ENCODE measurements around the gene RNF223. TPM values are rescaled to one million over a fixed set of nuclear protein-coding genes. Genes with fewer than 3 reads are reported as not detected.
"Not testable (repeated sequence)": the region's sequence is repeated elsewhere in the genome, so short reads cannot be mapped to it uniquely, and the experiment has no call there.

Gene RNF223
- total RNA-seq, 1 donor from 2014 or later = 0.10 TPM

GRCh38 chr1:1069711-1070676 is 4.1 kb downstream of the RNF223 start:
- no peaks in the 10 kb centered on the region for H3K9me3 Mint-ChIP-seq
- H3K27me3 Mint-ChIP-seq (ENCODE audit: insufficient read depth) = peaks cover 3% of the 10 kb centered on the region
- H3K36me3 Mint-ChIP-seq (ENCODE audit: low read depth) = no peaks in the 10 kb centered on the region
- H3K27ac Mint-ChIP-seq = no peak overlapping the region
- DNase-seq (ENCODE audit: low spot score) = no peak
- intact Hi-C loops (cut with micrococcal nuclease) = loop anchor here (2.0 kb wide), 1 partner anchor 29 kb away; no protein-coding TSS in a partner anchor
- no peak overlapping the region for H3K4me3 Mint-ChIP-seq
- H3K4me1 Mint-ChIP-seq (ENCODE audit: low read depth) = peaks cover 7% of the 10 kb centered on the region

- Mint-ChIP-seq H3K4me3 (peak overlapping the region; percentile 76), H3K27me3 (ENCODE audit: insufficient read depth) (peaks cover 3% of the 10 kb centered on the region)
- intact Hi-C loops (cut with micrococcal nuclease) = loop anchor here (2.0 kb wide), 1 partner anchor 28 kb away; no protein-coding TSS in a partner anchor
Measured at GRCh38 chr1:1069056-1069710, 4.9 kb downstream of the RNF223 start.

GRCh38 chr1:1068517-1069055 is 5.5 kb downstream of the RNF223 start:
- Mint-ChIP-seq H3K27ac (no peak overlapping the region), H3K4me1 (ENCODE audit: low read depth) (peaks cover 7% of the 10 kb centered on the region), H3K36me3 (ENCODE audit: low read depth) (no peaks in the 10 kb centered on the region), H3K4me3 (peak overlapping the region; percentile 53), H3K9me3 (no peaks in the 10 kb centered on the region), H3K27me3 (ENCODE audit: insufficient read depth) (peaks cover 3% of the 10 kb centered on the region)
- intact Hi-C loops (cut with micrococcal nuclease) = loop anchor here (2.0 kb wide), 1 partner anchor 28 kb away; no protein-coding TSS in a partner anchor
- DNase-seq (ENCODE audit: low spot score) = peak; percentile 31

More at GRCh38 chr1:1069056-1069710, 4.9 kb downstream of the RNF223 start:
- no peaks in the 10 kb centered on the region for H3K9me3 Mint-ChIP-seq
- H3K36me3 Mint-ChIP-seq (ENCODE audit: low read depth) = no peaks in the 10 kb centered on the region
- peak; percentile 84 for DNase-seq (ENCODE audit: low spot score)
- H3K4me1 Mint-ChIP-seq (ENCODE audit: low read depth) = peaks cover 7% of the 10 kb centered on the region
- no peak overlapping the region for H3K27ac Mint-ChIP-seq

DNA sequence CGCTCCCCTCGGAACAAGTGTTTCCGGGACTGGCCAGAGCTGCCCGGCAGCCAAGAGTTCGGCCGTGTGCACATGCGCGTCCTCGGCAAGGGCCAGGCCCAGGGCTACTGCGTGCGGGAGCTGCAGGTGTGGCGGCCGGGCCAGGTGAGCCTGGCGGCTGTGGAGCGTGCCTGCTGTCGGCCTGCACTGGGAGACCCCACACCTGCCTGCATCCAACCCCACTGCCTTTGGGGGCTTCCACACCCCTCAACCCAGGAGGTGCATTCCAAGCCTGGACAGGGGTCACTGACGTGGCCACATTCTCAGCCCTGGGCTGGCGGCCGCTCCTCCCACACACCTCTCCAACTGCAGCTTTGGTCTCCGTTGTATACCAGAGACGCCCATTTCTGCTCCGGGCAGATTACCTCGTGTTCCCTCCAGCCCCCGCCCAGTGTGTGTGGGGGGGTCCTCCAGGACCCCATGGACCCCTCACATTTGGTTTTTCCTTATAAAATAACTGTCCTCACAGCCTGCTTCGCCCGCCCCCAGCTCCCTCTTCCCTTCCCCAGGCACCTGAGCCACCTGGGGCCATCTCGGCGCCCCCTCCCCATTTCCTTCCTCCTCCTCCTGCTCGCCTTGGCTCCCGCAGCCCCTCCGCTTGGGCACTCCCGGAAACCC is 6.1 kb downstream of the RNF223 start:
- Mint-ChIP-seq H3K36me3 (ENCODE audit: low read depth) (no peaks in the 10 kb centered on the region), H3K4me1 (ENCODE audit: low read depth) (peaks cover 7% of the 10 kb centered on the region), H3K27ac (no peak overlapping the region), H3K27me3 (ENCODE audit: insufficient read depth) (peaks cover 3% of the 10 kb centered on the region), H3K4me3 (peak overlapping the region; percentile 53), H3K9me3 (no peaks in the 10 kb centered on the region)
- intact Hi-C loops (cut with micrococcal nuclease) = loop anchor here (2.0 kb wide), 1 partner anchor 27 kb away; no protein-coding TSS in a partner anchor
- no peak for DNase-seq (ENCODE audit: low spot score)

GRCh38 chr1:1067284-1067859 is 6.7 kb downstream of the RNF223 start:
- no peak for DNase-seq (ENCODE audit: low spot score)
- no peak overlapping the region for H3K4me3 Mint-ChIP-seq
- no peaks in the 10 kb centered on the region for H3K36me3 Mint-ChIP-seq (ENCODE audit: low read depth)
- H3K9me3 Mint-ChIP-seq = no peaks in the 10 kb centered on the region
- peaks cover 7% of the 10 kb centered on the region for H3K4me1 Mint-ChIP-seq (ENCODE audit: low read depth)
- H3K27me3 Mint-ChIP-seq (ENCODE audit: insufficient read depth) = peaks cover 3% of the 10 kb centered on the region
- intact Hi-C loops (cut with micrococcal nuclease) = no loop called here
- no peak overlapping the region for H3K27ac Mint-ChIP-seq

DNA sequence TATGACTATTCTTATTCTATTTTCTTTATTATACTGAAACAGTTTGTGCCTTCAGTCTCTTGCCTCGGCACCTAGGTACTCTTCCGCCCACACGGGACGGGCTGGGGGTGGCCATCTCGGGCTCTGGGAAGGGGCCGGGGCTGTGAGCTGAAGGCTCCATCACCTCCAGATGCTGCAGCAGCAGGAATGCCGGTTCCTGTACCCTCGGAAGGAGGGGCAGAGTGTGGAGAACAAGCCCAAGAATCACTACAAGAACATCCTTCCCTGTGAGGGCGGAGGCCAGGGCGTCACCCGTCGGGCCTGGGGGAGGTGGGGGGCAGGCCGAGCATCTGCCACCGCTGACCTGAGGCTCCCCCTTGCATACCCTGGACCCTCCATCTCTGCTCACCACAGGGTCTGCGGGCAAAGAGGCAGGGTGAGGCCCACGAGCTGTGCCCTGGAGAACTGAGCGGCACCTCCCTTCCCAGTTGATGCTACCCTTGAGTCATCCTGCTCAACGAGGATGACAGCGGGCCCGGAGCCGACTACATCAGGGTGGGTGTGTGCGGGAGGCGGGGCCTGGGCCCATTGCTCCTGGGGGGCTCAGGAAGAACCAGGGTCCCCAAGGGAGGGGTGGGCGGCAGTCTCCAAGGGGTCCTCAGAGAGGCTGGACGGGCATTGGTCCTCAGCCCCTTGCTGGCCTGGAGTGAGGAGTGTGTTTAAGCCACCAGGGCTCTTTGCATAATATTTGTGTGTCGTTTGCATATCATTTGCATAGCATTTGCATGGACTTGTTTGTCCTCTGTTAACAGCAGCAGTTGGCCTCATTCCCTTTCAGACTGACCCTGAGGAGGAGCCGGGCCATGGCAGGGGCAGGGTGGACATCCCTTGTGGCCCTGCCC is 7.5 kb downstream of the RNF223 start:
- Mint-ChIP-seq H3K27ac (no peak overlapping the region), H3K27me3 (ENCODE audit: insufficient read depth) (peaks cover 4% of the 10 kb centered on the region), H3K36me3 (ENCODE audit: low read depth) (no peaks in the 10 kb centered on the region), H3K4me3 (no peak overlapping the region), H3K4me1 (ENCODE audit: low read depth) (peaks cover 7% of the 10 kb centered on the region), H3K9me3 (no peaks in the 10 kb centered on the region)
- intact Hi-C loops (cut with micrococcal nuclease) = no loop called here
- no peak for DNase-seq (ENCODE audit: low spot score)

- H3K4me1 Mint-ChIP-seq (ENCODE audit: low read depth); DNase-seq (ENCODE audit: low spot score); H3K36me3 Mint-ChIP-seq (ENCODE audit: low read depth); H3K9me3 Mint-ChIP-seq; intact Hi-C loops (cut with micrococcal nuclease); H3K27me3 Mint-ChIP-seq (ENCODE audit: insufficient read depth); H3K27ac Mint-ChIP-seq: not testable (repeated sequence)
- peak overlapping the region; percentile 3 for H3K4me3 Mint-ChIP-seq
Measured at GRCh38 chr1:1065940-1066304, 8.2 kb downstream of the RNF223 start.

GRCh38 chr1:1065265-1065939 is 8.7 kb downstream of the RNF223 start:
- peak overlapping the region; percentile 48 for H3K27ac Mint-ChIP-seq
- no peak for DNase-seq (ENCODE audit: low spot score)
- peaks cover 7% of the 10 kb centered on the region for H3K4me1 Mint-ChIP-seq (ENCODE audit: low read depth)
- H3K36me3 Mint-ChIP-seq (ENCODE audit: low read depth) = no peaks in the 10 kb centered on the region
- H3K9me3 Mint-ChIP-seq = no peaks in the 10 kb centered on the region
- peak overlapping the region; percentile 3 for H3K4me3 Mint-ChIP-seq
- intact Hi-C loops (cut with micrococcal nuclease) = no loop called here
- peaks cover 4% of the 10 kb centered on the region for H3K27me3 Mint-ChIP-seq (ENCODE audit: insufficient read depth)

DNA sequence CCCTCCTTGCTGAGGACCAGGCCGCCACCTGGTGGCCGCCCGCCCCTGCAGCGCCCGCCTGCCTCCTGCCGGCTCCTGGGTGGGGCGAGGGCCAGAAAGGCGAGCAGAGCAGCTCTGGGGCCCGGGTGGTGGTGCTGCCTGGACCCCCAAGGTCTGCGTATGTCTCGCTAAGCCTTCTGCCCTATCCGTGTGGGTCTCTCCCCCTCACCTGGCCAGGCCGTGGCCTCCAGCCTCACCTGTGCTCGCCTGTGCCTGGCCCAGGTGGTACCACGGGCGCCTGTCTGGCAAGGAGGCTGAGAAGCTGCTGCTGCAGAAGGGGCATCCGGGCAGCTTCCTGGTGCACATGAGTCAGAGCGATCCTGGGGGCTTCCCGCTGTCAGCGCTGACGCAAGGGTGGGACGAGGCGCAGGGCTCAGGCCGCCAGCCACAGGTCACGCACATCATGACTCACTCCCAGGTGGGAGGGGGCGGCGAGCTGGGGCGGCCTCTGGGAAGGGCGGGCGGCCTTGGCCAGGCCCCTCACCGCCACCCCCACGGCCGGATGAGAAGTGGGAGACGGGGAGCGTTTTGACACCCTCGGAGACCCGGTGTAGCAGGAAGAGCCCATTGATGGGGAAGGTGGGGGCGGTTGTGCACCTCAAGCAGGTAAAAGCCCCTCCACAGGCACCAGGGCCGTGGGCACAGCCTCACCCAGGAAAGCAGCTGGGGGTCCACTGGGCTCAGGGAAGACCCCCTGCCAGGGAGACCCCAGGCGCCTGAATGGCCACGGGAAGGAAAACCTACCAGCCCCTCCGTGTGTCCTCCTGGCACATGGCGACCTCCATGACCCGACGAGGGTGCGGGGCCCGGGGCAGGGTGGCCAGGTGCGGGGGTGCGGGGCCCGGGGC is 9.9 kb downstream of the RNF223 start:
- H3K4me3 Mint-ChIP-seq = peak overlapping the region; percentile 68
- H3K9me3 Mint-ChIP-seq = no peaks in the 10 kb centered on the region
- peak overlapping the region; percentile 48 for H3K27ac Mint-ChIP-seq
- H3K36me3 Mint-ChIP-seq (ENCODE audit: low read depth) = no peaks in the 10 kb centered on the region
- peaks cover 9% of the 10 kb centered on the region for H3K27me3 Mint-ChIP-seq (ENCODE audit: insufficient read depth)
- H3K4me1 Mint-ChIP-seq (ENCODE audit: low read depth) = peaks cover 7% of the 10 kb centered on the region
- intact Hi-C loops (cut with micrococcal nuclease) = loop anchor here (1.0 to 5.0 kb wide), 4 partner anchors 31 to 243 kb away; partner anchors contain the start of genes ACAP3 and PUSL1
- DNase-seq (ENCODE audit: low spot score) = peak; percentile 71

DNA sequence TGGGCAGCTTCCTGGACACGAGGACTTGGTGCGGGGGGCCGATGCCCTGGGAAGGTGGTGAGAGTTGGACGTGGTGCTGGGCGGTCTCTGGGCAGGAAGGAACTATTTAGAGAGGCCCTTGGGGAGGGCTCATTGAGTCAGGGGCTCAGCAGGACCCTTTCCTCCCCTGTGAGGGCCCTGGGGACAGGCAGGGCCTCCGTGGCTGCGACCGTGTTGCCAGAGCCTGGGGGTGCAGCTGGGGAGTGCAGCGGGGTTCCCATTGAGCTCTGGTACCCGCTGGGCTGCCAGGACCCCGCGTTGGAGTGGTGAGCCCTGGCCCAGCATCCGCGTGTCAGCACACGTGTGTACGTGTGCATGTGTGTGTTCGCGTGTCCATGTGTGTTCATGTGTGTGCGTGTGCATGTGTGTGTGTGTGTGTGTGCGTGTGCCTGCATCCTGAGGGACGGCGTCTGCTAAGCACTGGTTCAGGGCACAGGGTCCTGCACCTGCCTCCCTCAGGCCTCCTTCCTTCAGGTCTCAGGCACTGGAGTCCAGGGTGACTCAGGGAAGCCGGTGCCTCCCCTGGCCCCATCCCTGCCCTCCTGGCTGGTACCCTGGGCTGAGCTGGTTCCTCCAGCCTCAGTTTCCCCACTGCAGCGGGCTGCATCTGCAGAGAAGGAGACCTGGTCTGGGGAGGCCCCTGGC is 10.7 kb downstream of the RNF223 start:
- intact Hi-C loops (cut with micrococcal nuclease) = loop anchor here (5.0 kb wide), 2 partner anchors 34 to 244 kb away; partner anchors contain the start of genes ACAP3 and PUSL1
- Mint-ChIP-seq H3K4me3 (peak overlapping the region; percentile 68), H3K4me1 (ENCODE audit: low read depth) (peaks cover 7% of the 10 kb centered on the region), H3K27ac (peak overlapping the region; percentile 40), H3K27me3 (ENCODE audit: insufficient read depth) (peaks cover 13% of the 10 kb centered on the region), H3K9me3 (no peaks in the 10 kb centered on the region), H3K36me3 (ENCODE audit: low read depth) (no peaks in the 10 kb centered on the region)
- no peak for DNase-seq (ENCODE audit: low spot score)

All from activated T-helper 1 cell treated with anti-CD3 and anti-CD28 coated beads, Interleukin-12 subunit alpha, Interleukin-12 subunit beta, Interleukin-2, Interleukin-4 antibody, amounts not matched to agents 30 ng/mL and 10 ng/mL and 1 ng/mL, durations not matched to agents 14 hours and 24 hours and 36 hours (primary cell).